Omental fat pad (tissue), 4 donors: Measurements from ENCODE around the gene FBXL7. TPM values are rescaled to one million over a fixed set of nuclear protein-coding genes. Genes with fewer than 3 reads are reported as not detected.

ENCODE experiments used
- ATAC-seq: fragments of 150-250 bp; one replicate; pipeline ENCODE4 v1.9.1; 2016; ENCODE audit warnings: mild to moderate bottlenecking, moderate library complexity; ENCODE audit not compliant: low FRiP score
- DNase-seq: peaks from one replicate; pipeline ENCODE4 v3.0.0-alpha.2; 2019; ENCODE audit warnings: low spot score
- CTCF ChIP-seq, 3 donors: fragments of 450-650 bp; IDR thresholded peaks; one replicate each; pipeline ENCODE4 v1.5.1; 2016 to 2017; ENCODE audit warnings: antibody characterized with exemption in 3 of 3, mild to moderate bottlenecking in 3 of 3, moderate library complexity in 2 of 3
- total RNA-seq, 4 donors: library from RNA; depleted of rRNA; stranded (reverse); fragments of >200 nt; gene quantifications; one replicate each; pipeline ENCODE4 v1.1.0, GENCODE V29; 2016

The FBXL7 gene
- total RNA-seq, 4 donors from 2014 or later, result 9.1 to 47.1 (median 17.1) TPM

- no peak for DNase-seq
- ATAC-seq, result no peak
- no peak for TF ChIP-seq CTCF (IDR thresholded peaks at IDR 0.05)
Observed at GRCh38 chr5:15547261-15547839, 47.4 kb downstream of the FBXL7 start.

GRCh38 chr5:15549961-15550360 lies 50.0 kb downstream of the FBXL7 start:
- TF ChIP-seq CTCF (IDR thresholded peaks at IDR 0.05), result no peak

GRCh38 chr5:15550502-15551112 lies 50.6 kb downstream of the FBXL7 start:
- TF ChIP-seq CTCF (IDR thresholded peaks at IDR 0.05), result no peak
- DNase-seq (no peak), ATAC-seq (no peak)

More at GRCh38 chr5:15549961-15550360, 50.0 kb downstream of the FBXL7 start:
- ATAC-seq, result no peak
- no peak for DNase-seq

- TF ChIP-seq CTCF (IDR thresholded peaks at IDR 0.05), result no peak
Observed at GRCh38 chr5:15551113-15551504, 51.1 kb downstream of the FBXL7 start.

GRCh38 chr5:15554542-15554941 lies 54.6 kb downstream of the FBXL7 start:
- no peak for TF ChIP-seq CTCF (IDR thresholded peaks at IDR 0.05)
- no peak for DNase-seq

More at GRCh38 chr5:15551113-15551504, 51.1 kb downstream of the FBXL7 start:
- DNase-seq (no peak), ATAC-seq (no peak)

GRCh38 chr5:15555176-15555575 lies 55.2 kb downstream of the FBXL7 start:
- ATAC-seq (no peak), DNase-seq (no peak)
- TF ChIP-seq CTCF (IDR thresholded peaks at IDR 0.05), result no peak

More at GRCh38 chr5:15554542-15554941, 54.6 kb downstream of the FBXL7 start:
- no peak for ATAC-seq

GRCh38 chr5:15558240-15558639 lies 58.3 kb downstream of the FBXL7 start:
- no peak for ATAC-seq
- DNase-seq, result no peak
- TF ChIP-seq CTCF (IDR thresholded peaks at IDR 0.05), result no peak
